HEK293 (cell line): ENCODE measurements around the gene DLGAP4.

Source experiments
- CTCF ChIA-PET: fragments of 350-600 bp; formaldehyde crosslinking; extraction: SDS; loops from one replicate; lab custom pipeline; 2021; ENCODE audit warnings: antibody characterized with exemption; lab: Yijun Ruan, JAX
- POLR2A ChIA-PET: fragments of 300-600 bp; formaldehyde crosslinking; extraction: SDS; loops from one replicate; lab custom pipeline; 2020; ENCODE audit warnings: antibody characterized with exemption, inconsistent platforms; lab: Yijun Ruan, JAX
- H3K27ac ChIP-seq: fragments of 200-500 bp; sonication (Bioruptor generic); 2 replicates; pipeline ENCODE4 v1.5.1; 2014; ENCODE audit warnings: low read depth, low read length, control low read depth, inconsistent platforms; ENCODE audit errors: extremely low read depth
- H3K36me3 ChIP-seq, 2 experiments: fragments of 200-500 bp in 1 of 2; sonication (Bioruptor generic) in 1 of 2; 1 replicate in 1 of 2; 2 replicates in 1 of 2; pipeline ENCODE4 v1.5.1; 2014 to 2017; ENCODE audit warnings: inconsistent platforms in 2 of 2, low read length in 2 of 2; ENCODE audit not compliant: control insufficient read depth in 2 of 2, insufficient read depth in 1 of 2
- H3K4me1 ChIP-seq: fragments of 200-500 bp; sonication (Bioruptor generic); 2 replicates; pipeline ENCODE4 v1.5.1; 2014; ENCODE audit warnings: mild to moderate bottlenecking, low read length, inconsistent platforms; ENCODE audit not compliant: control insufficient read depth, insufficient read depth
- H3K4me3 ChIP-seq: 2 replicates; pipeline ENCODE4 v1.5.1; 2011; ENCODE audit warnings: low read depth, mild to moderate bottlenecking, control low read depth, low read length, moderate library complexity
- H3K9me3 ChIP-seq: fragments of 200-500 bp; sonication (Bioruptor generic); 2 replicates; pipeline ENCODE4 v1.5.1; 2014; ENCODE audit warnings: low read depth, low read length, inconsistent platforms; ENCODE audit not compliant: control insufficient read depth, insufficient read depth
- GLI2 ChIP-seq: fragments of 450-650 bp; formaldehyde crosslinking; IDR thresholded peaks from 2 replicates; pipeline ENCODE4; 2017; ENCODE audit warnings: missing biosample characterization, missing genetic modification characterization, low read depth, borderline replicate concordance
- KLF1 ChIP-seq: fragments of 450-650 bp; formaldehyde crosslinking; IDR thresholded peaks from 2 replicates; pipeline ENCODE4 v1.5.1; 2016; ENCODE audit warnings: missing biosample characterization, missing genetic modification characterization
- KLF17 ChIP-seq: fragments of 450-650 bp; formaldehyde crosslinking; IDR thresholded peaks from 2 replicates; pipeline ENCODE4 v1.5.1; 2016; ENCODE audit warnings: missing biosample characterization, missing genetic modification characterization
- ZBTB10 ChIP-seq: fragments of 450-650 bp; formaldehyde crosslinking; IDR thresholded peaks from 2 replicates; pipeline ENCODE4 v1.5.1; 2016; ENCODE audit warnings: missing biosample characterization, missing genetic modification characterization
- ZNF132 ChIP-seq: fragments of 450-650 bp; formaldehyde crosslinking; IDR thresholded peaks from 2 replicates; pipeline ENCODE4 v1.5.1; 2017; ENCODE audit warnings: missing biosample characterization, missing genetic modification characterization, borderline replicate concordance
- ZNF280D ChIP-seq: fragments of 450-650 bp; formaldehyde crosslinking; IDR thresholded peaks from 2 replicates; pipeline ENCODE4 v1.5.1; 2016; ENCODE audit warnings: missing biosample characterization, missing genetic modification characterization
- ZNF362 ChIP-seq: fragments of 450-650 bp; formaldehyde crosslinking; IDR thresholded peaks from 2 replicates; pipeline ENCODE4 v1.5.1; 2016; ENCODE audit warnings: missing biosample characterization, missing genetic modification characterization
- ZNF398 ChIP-seq: fragments of 450-650 bp; formaldehyde crosslinking; IDR thresholded peaks from 2 replicates; pipeline ENCODE4 v1.5.1; 2017; ENCODE audit warnings: missing biosample characterization, missing genetic modification characterization
- ZNF423 ChIP-seq: fragments of 450-650 bp; formaldehyde crosslinking; IDR thresholded peaks from 2 replicates; pipeline ENCODE4 v1.5.1; 2016; ENCODE audit warnings: missing biosample characterization, missing genetic modification characterization
- ZNF701 ChIP-seq: fragments of 450-650 bp; formaldehyde crosslinking; IDR thresholded peaks from 2 replicates; pipeline ENCODE4 v1.5.1; 2016; ENCODE audit warnings: missing biosample characterization, missing genetic modification characterization
- TF ChIP-seq, protein P1 (sequence below): fragments of 450-650 bp; formaldehyde crosslinking; IDR thresholded peaks from 2 replicates; pipeline ENCODE4 v1.5.1; 2016; ENCODE audit warnings: missing biosample characterization, missing genetic modification characterization
- TF ChIP-seq, protein P2 (sequence below): fragments of 450-650 bp; formaldehyde crosslinking; IDR thresholded peaks from 2 replicates; pipeline ENCODE4 v1.5.1; 2016; ENCODE audit warnings: missing biosample characterization, missing genetic modification characterization

DLGAP4 gene

GRCh38 chr20:36374995-36375394 is 68.9 kb downstream of the DLGAP4 start:
- no peak for TF ChIP-seq ZNF423 (tag by site-specific recombination)
- no peak for TF ChIP-seq ZNF280D (tag by site-specific recombination)
- no peak for TF ChIP-seq GLI2 (tag by site-specific recombination)
- TF ChIP-seq, protein P1, sequence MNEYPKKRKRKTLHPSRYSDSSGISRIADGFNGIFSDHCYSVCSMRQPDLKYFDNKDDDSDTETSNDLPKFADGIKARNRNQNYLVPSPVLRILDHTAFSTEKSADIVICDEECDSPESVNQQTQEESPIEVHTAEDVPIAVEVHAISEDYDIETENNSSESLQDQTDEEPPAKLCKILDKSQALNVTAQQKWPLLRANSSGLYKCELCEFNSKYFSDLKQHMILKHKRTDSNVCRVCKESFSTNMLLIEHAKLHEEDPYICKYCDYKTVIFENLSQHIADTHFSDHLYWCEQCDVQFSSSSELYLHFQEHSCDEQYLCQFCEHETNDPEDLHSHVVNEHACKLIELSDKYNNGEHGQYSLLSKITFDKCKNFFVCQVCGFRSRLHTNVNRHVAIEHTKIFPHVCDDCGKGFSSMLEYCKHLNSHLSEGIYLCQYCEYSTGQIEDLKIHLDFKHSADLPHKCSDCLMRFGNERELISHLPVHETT (tag by site-specific recombination) = no peak
- TF ChIP-seq ZBTB10 (tag by site-specific recombination) = no peak
- no peak for TF ChIP-seq ZNF701 (tag by site-specific recombination)
- TF ChIP-seq ZNF398 = no peak
- TF ChIP-seq KLF1 = no peak
- TF ChIP-seq, protein P2, sequence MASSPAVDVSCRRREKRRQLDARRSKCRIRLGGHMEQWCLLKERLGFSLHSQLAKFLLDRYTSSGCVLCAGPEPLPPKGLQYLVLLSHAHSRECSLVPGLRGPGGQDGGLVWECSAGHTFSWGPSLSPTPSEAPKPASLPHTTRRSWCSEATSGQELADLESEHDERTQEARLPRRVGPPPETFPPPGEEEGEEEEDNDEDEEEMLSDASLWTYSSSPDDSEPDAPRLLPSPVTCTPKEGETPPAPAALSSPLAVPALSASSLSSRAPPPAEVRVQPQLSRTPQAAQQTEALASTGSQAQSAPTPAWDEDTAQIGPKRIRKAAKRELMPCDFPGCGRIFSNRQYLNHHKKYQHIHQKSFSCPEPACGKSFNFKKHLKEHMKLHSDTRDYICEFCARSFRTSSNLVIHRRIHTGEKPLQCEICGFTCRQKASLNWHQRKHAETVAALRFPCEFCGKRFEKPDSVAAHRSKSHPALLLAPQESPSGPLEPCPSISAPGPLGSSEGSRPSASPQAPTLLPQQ (tag by site-specific recombination) = no peak
- TF ChIP-seq KLF17 (tag by site-specific recombination) = no peak
- no peak for TF ChIP-seq ZNF132
- TF ChIP-seq ZNF362 = no peak
- Histone ChIP-seq H3K4me3 (no peak overlapping the region), H3K27ac (no peak overlapping the region), H3K9me3 (no peaks in the 10 kb centered on the region), H3K36me3 (no peaks in the 10 kb centered on the region), H3K4me1 (no peaks in the 10 kb centered on the region)
- CTCF ChIA-PET = no interaction called here
- POLR2A ChIA-PET = interaction anchor here (0.7 kb wide), 1 partner anchor 24 kb away, joined by 3 read pairs; no protein-coding TSS in a partner anchor
